GM12878 (cell line): ENCODE results near the gene ABHD18. TPM values are rescaled to one million over a fixed set of nuclear protein-coding genes. Genes with fewer than 3 reads are reported as not detected.
A peak's percentile ranks its signal among the peaks of the same experiment; 100 is the strongest.

Source experiments
- BCL3 ChIP-seq: IDR thresholded peaks from 2 replicates; pipeline ENCODE4 v1.6.1; 2011; ENCODE audit warnings: borderline replicate concordance, low read depth, mild to moderate bottlenecking, moderate library complexity, low read length; ENCODE audit not compliant: insufficient read depth, poor library complexity, severe bottlenecking
- BCLAF1 ChIP-seq: fragments of 450-650 bp; IDR thresholded peaks from 2 replicates; pipeline ENCODE4 v1.6.1; 2017; ENCODE audit warnings: antibody characterized with exemption, mild to moderate bottlenecking, moderate library complexity
- CBX3 ChIP-seq: fragments of 200-600 bp; sonication (generic); IDR thresholded peaks from 2 replicates; pipeline ENCODE4 v1.6.1; 2016; ENCODE audit warnings: low read depth, borderline replicate concordance
- CHD1 ChIP-seq: IDR thresholded peaks from 2 replicates; pipeline ENCODE4 v1.6.1; 2012; ENCODE audit warnings: low read depth, low read length, improper control_type of control experiment
- CHD4 ChIP-seq: fragments of 200-600 bp; sonication (generic); IDR thresholded peaks from 2 replicates; pipeline ENCODE4 v1.6.1; 2016; ENCODE audit warnings: mild to moderate bottlenecking
- E2F4 ChIP-seq: IDR thresholded peaks from 2 replicates; pipeline ENCODE4 v1.6.1; 2012; ENCODE audit warnings: low read depth, low read length, improper control_type of control experiment
- E2F8 ChIP-seq: fragments of 450-650 bp; IDR thresholded peaks from 2 replicates; pipeline ENCODE4 v1.6.1; 2018; ENCODE audit warnings: mild to moderate bottlenecking, low read depth, moderate library complexity; ENCODE audit not compliant: partially characterized antibody
- EGR1 ChIP-seq, 2 experiments: IDR thresholded peaks; 1 replicate in 1 of 2; 2 replicates in 1 of 2; pipeline ENCODE4 v1.6.1; 2011 to 2012; ENCODE audit warnings: low read depth in 2 of 2, low read length in 2 of 2, borderline replicate concordance in 1 of 2, mild to moderate bottlenecking in 1 of 2, moderate library complexity in 1 of 2
- FOXM1 ChIP-seq: IDR thresholded peaks from 2 replicates; pipeline ENCODE4 v1.6.1; 2012; ENCODE audit warnings: low read depth, mild to moderate bottlenecking, inconsistent platforms, low read length, moderate library complexity
- IKZF2 ChIP-seq, 2 experiments: fragments of 450-650 bp; IDR thresholded peaks; 2 replicates each; pipeline ENCODE4 v1.6.1; 2017; ENCODE audit warnings: mild to moderate bottlenecking in 2 of 2, moderate library complexity in 2 of 2
- KDM1A ChIP-seq: fragments of 200-600 bp; sonication (generic); IDR thresholded peaks from 2 replicates; pipeline ENCODE4 v1.6.1; 2016; ENCODE audit warnings: borderline replicate concordance
- PAX8 ChIP-seq: fragments of 450-650 bp; IDR thresholded peaks from 2 replicates; pipeline ENCODE4 v1.6.1; 2017; ENCODE audit warnings: mild to moderate bottlenecking, moderate library complexity
- PML ChIP-seq: IDR thresholded peaks from 2 replicates; pipeline ENCODE4 v1.6.1; 2012; ENCODE audit warnings: low read length, inconsistent platforms
- SKIL ChIP-seq: fragments of 450-650 bp; IDR thresholded peaks from 2 replicates; pipeline ENCODE4 v1.6.1; 2017; ENCODE audit warnings: mild to moderate bottlenecking, low read depth, inconsistent platforms; ENCODE audit not compliant: poor library complexity, severe bottlenecking
- USF1 ChIP-seq: IDR thresholded peaks from 2 replicates; pipeline ENCODE4 v1.6.1; 2011; ENCODE audit warnings: borderline replicate concordance, low read depth, mild to moderate bottlenecking, moderate library complexity, mixed read lengths, low read length; ENCODE audit not compliant: insufficient read depth; ENCODE audit errors: extremely low read length
- YY1 ChIP-seq: IDR thresholded peaks from 2 replicates; pipeline ENCODE4 v1.6.1; 2011; ENCODE audit warnings: low read depth, mild to moderate bottlenecking, low read length
- polyA plus RNA-seq, 11 experiments: library from polyadenylated mRNA; depleted of rRNA in 4 of 11; unstranded in 6 of 11; stranded (reverse) in 5 of 11; fragments of >200 nt; fragmentation: Nextera tagmentation in 4 of 11; fragmentation: Illumina TruSeq in 1 of 11; extraction: Ambion mirVana in 4 of 11; extraction: Trizol in 1 of 11; gene quantifications; 1 replicate in 1 of 11; 2 replicates in 10 of 11; pipeline versions ENCODE4 v1.2.1 to v1.2.3, GENCODE V29; 2011 to 2016; ENCODE audit warnings: inconsistent platforms in 2 of 11, missing spikeins in 2 of 11, low read depth in 1 of 11
- total RNA-seq, 4 experiments: library from RNA; depleted of rRNA in 3 of 4; stranded (reverse); fragments of >200 nt in 3 of 4; fragmentation: Illumina TruSeq in 1 of 4; extraction: Trizol in 1 of 4; gene quantifications; 2 replicates each; pipeline versions ENCODE4 v1.2.1 to v1.2.3, GENCODE V29; 2013 to 2021

The ABHD18 gene
- total and polyA plus RNA-seq, 10 of the 15 experiments (the other 5 are each of a cell fraction or from before 2014, with no cell fraction given), result 3.4 to 13.5 (median 9.6) TPM

- TF ChIP-seq USF1 (no peak), EGR1 (IDR thresholded peaks at IDR 0.05; ENCODE audit: borderline replicate concordance in 1 of 2, low read depth in 2 of 2, low read length in 2 of 2) (peak in 1 of 2 experiments; percentile 73; a peak in 2 of 3 replicates), FOXM1 (no peak), PAX8 (no peak), E2F4 (no peak), CBX3 (no peak), CHD4 (no peak), IKZF2 (IDR thresholded peaks at IDR 0.05) (peak; percentile 50 to 71), SKIL (no peak), BCL3 (no peak), E2F8 (no peak), YY1 (0 out of 2 replicates have a peak, but pooled peaks have one; percentile 5), PML (no peak), CHD1 (no peak), BCLAF1 (no peak), KDM1A (no peak)
Observed at GRCh38 chr4:128061566-128062536, 96.6 kb downstream of the ABHD18 start (continued).
